NB4 (cell line): ENCODE measurements around the gene LRP4.

Source experiments
- CTCF ChIP-seq: IDR thresholded peaks from one replicate; pipeline ENCODE4 v1.5.1; 2012; ENCODE audit warnings: low read depth, low read length
- MYC ChIP-seq: IDR thresholded peaks from 2 replicates; pipeline ENCODE4 v1.6.1; 2011; ENCODE audit warnings: low read depth, low read length
- POLR2A ChIP-seq: IDR thresholded peaks from 2 replicates; pipeline ENCODE4 v1.6.1; 2011; ENCODE audit warnings: mild to moderate bottlenecking; ENCODE audit not compliant: insufficient read length; ENCODE audit errors: extremely low read depth

- no peak for TF ChIP-seq CTCF
- no peak for TF ChIP-seq POLR2A
- TF ChIP-seq MYC: no peak
These were observed 29.1 kb downstream of the LRP4 start for GRCh38 chr11:46889251-46889650.
